Thyroid gland (tissue), 4 donors: ENCODE measurements around the gene NFKBIB.

ENCODE experiments used
- CTCF ChIP-seq, 6 experiments: fragments of 200-600 bp in 3 of 6; fragments of 450-650 bp in 3 of 6; sonication (generic) in 3 of 6; IDR thresholded peaks; one replicate each; pipeline ENCODE4 v1.5.1; 2016 to 2019; ENCODE audit warnings: antibody characterized with exemption in 6 of 6, mild to moderate bottlenecking in 2 of 6, inconsistent platforms in 1 of 6, moderate library complexity in 1 of 6
- POLR2A ChIP-seq, 2 donors: fragments of 450-650 bp; IDR thresholded peaks; one replicate each; pipeline ENCODE4 v1.6.1; 2017; ENCODE audit warnings: antibody characterized with exemption in 2 of 2, mild to moderate bottlenecking in 2 of 2, moderate library complexity in 1 of 2

DNA sequence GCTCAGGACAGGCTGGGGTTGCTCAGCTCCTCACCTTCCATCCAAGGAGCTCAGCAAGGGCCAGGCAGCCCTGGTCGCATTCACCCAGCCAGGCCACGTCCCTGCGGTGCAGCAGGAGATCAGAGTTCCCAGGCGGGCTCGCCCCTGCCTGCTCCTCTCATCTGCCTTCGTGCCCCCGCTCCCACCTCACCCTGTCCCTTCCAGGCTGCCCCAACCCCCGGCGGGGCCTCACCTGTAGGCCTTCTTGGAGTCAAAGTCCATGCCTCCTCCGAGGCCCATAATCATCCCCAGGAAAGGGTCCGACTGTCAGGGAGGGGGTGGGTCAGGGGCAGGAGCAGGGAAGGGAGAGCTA, 20.4 kb upstream of the NFKBIB start:
- TF ChIP-seq POLR2A (IDR thresholded peaks at IDR 0.05) (no peak), CTCF (IDR thresholded peaks at IDR 0.05) (no peak)
